ENCODE data around the gene FGF7.
"Not testable (repeated sequence)": the region's sequence is repeated elsewhere in the genome, so short reads cannot be mapped to it uniquely, and the experiment has no call there.

Gene FGF7

DNA sequence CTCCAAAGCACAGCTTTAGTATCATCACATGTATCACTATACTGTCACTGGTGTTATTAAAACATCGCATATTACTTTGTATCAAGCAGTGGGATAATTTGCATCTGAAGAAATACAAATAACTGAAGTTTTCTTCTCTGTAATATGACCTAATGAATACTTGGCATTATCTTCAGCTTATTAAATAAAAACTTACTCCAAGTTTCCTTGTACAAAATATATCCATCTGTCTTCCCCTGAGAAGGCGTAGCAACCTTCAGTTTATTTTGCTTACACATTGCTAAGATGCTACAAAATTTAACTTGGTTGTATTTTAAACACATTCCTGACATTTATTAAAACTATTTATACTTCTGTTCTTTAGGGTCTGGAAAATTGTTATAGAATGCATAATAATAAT is 13.7 kb downstream of the FGF7 start:
- DNase-seq: no peak

DNA sequence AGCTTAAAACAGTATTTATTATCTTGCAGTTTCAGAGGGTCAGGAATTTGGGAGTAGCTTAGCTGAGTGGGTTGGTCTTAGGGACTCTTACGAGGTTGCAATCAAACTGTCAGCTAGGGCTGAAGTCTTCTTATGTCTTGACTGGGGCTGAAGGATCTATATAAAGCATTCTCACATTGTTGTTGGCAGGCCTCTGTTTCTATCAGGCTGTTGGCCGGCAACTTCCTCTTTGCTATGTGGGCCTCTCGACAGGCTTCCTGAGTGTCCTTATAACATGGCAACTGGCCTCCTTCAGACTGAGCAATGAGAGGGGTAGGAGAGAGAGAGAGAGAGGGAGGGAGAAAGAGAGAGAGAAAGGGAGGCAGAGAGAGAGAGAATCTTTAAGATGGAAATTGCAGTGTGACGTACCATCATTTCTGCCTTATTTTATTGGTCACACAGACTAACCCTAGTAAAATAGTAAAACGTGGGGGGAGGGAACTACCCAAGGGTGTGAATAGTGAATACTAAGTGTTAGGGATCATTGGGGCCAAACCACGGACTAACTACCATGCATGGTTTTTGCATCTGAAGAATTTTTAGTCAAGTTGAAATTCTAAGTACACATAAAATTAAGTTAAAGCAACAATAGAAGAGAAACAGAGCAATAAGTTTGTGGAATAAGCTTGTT is 16.1 kb downstream of the FGF7 start:
- peak; percentile 26 for DNase-seq

DNA sequence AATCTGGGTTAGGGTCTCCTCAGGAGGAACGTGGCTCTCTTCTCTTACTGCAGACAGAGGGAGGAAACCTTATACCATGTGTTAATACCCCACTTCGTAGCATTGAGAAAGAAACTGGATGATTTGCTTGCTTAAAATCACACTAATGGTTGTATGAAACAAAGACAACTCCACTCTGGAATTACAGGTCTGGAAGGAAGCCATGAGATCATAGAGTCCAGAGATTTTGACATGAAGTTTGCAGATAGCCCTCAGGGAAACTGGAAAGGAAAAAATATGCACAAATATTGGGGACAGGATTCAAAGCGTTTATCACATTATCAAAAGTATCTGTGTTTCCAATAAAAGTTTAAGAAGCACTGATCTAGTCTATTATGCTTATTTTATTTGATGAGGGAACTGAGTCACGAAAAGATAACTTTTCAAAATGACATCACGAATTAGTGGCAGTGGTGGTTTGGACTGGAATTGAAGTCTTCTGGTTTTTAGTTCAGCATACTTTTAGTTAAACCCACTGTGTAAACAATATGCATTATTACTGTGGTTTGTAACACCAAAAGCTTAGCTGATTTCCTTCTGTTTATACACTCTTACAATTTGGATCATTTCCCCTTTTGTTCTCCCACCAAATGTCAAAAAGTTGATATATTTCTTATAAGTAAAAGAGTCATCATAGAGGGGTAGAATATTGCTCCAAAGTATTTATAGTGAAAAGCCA is 16.8 kb downstream of the FGF7 start:
- no peak for DNase-seq

DNA sequence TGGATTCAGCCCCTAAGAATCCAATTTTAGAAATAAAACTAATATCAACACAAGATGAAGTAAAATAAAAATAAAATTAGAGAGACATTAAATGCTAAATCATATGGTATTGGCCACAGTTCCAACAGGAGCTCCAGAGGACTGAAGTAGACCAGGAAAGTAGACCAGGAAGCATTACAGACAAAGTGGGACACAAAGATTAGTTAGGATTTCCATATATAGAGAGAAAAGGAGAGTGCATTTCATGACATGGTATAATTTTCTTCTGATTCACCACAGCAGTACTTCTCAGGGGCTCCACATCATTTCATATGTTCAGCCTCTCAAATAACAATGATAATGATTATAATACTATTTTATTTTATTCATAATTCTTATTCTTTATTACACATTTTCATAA is 18.3 kb downstream of the FGF7 start:
- DNase-seq: no peak

DNA sequence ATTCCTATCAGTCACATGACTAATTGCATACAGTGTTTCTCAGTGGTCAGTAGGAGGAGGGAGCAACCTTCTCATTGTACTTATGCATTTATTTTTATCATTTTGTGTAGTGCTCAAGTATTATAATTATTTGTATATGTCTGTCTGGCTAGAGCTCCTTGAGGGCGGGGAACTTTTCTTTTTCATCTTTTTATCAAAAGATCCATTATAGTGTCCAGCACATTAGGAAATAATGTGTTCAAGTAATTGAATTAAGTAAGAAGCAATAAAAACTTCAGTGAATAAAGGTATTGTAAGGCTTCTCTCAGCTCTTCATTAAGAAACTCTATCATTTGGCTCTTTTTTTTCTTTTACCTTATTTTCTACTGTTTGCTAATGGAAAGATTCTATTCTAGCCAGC is 18.8 kb downstream of the FGF7 start:
- no peak for DNase-seq

DNA sequence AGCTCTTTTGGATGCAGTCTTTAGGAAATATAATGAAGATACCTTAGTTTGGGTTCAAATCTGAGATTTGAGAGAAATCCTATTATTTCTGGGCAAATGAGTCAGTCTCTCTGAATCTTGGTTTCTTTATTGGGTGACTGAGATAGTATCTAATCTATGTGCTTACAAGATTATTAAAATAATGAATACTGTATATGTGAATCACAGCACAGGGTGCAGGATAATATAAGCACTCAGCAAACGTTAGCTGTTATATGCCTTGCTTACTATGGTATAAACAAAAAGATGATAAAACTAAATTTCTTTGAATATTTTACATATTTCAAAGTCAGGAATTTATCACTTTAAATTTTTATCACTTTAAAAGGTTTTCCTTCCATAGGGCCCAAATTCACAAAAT is 29.6 kb downstream of the FGF7 start:
- no peak for DNase-seq

DNA sequence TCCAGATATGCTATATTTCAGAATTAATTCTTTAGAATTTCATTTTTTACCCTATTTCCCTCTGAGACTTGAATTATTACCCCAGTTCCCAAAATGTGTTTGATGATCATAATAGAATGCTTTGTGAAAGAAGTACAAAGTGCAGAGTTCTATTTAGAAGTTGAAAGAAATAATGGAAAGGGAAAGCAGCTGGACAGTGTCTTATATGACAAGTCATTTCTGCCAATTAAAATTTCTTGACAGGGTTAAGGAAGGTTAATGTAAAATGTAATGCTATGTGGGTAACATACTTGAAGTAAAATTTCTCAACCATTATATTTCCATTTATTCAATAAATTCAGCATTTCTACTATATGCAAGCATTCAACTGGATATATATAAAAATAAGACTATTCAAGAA is 33.1 kb downstream of the FGF7 start:
- DNase-seq: no peak

DNA sequence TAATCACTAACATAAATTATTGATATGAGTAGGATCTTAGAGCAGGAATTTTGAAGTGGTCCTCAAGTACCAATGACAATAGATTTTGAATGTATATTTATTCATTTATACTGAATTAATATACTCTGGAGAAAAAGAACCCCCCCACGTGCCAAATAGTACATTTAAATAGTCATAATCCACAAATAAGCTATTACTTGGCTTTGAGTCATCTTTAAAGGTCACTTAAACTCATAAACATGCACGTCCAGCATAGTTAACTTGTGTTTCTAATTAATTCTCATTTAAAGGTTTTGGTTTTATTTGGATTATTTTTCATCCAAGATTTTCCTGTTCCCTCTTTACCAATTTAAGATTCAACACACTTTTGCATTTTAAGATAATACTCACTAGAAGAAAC is 35.1 kb downstream of the FGF7 start:
- DNase-seq: no peak

DNA sequence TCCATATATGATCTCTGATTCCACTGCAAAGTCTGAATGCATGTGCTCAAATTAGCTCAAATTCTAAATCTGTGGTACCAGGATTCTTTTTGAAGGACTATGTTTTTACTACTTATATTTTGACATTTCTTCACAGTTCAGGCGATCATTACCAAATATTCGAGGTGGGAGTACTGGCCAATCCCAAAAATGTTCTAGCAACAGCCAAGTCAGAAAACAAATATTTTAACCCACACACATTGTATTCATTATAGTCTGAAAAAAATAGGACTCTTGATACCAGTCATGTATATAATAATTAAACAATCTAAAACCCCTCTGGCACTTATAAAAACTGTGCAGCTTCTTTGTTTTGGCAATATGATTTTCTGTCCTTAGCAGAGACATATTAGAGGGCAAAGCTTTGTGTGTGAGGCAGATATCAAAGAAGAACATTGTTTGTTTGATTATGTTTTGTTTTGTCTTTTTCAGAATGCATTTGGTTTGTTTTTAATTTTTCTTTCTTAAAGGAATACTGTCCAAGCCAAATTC is 37.4 kb downstream of the FGF7 start:
- no peak for DNase-seq

DNA sequence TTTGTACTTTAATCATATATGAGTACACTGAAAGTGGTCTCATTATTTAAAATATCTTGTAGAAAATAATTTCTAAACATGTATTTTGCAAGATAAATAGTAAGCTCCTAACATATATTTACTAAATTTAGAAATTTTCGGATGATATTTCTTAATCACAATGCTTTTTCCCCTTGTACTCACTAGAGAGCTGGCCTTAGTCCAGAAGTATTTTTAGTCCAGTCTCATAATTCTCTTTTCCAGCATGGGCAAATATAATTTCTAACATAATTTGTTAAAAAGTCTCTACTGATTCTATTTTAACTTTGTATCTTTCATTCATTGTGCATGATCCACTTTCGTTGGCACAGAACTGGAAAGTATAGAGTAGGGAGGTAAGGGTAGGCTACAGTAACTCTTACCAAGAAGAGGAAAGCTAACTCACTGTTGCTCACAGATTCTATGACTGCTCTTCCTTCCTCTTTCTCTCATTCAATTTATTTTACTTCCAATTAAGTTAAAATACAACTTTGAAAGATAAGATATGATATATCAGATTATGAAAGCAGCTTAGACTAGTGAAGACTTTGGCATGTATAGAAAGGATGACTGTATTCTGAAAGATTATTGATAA is 39.3 kb downstream of the FGF7 start:
- DNase-seq: no peak

DNA sequence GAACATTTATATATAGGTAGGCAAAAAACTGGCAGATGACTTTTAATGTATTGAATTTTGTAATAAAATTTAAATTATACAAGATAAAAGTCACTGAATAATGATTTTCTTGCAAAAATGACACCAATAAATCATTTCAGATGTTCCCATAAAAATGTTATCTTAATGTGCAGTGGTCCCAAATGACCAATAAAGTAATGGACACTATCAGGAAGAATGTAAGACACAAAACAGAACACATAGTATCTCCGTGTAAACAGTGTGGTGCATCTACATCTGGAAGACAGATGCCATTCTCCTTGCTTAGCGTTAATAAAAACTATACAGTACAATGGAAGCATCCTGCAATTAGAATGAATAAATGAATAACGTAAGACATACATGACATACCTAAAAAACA is 41.5 kb downstream of the FGF7 start:
- no peak for DNase-seq

DNA sequence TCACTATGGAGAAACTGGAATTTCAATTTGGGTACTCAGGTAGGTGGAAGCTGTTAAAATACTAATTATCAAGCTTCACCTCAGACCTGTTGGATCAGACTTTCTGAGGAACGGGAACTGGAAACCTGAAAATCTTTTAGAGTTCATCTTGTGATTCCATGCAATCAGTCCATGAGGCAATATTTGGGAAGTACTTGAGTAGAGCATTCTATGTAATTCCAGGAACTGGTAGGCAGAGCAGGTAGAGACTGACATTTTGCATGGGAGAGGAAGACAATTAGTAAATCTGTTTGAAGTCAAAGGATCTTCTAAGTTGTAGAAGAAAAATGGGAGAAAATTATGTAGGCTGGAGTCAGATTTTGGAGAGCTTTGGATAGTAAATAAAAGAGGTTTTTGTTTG is 43.1 kb downstream of the FGF7 start:
- no peak for DNase-seq

DNA sequence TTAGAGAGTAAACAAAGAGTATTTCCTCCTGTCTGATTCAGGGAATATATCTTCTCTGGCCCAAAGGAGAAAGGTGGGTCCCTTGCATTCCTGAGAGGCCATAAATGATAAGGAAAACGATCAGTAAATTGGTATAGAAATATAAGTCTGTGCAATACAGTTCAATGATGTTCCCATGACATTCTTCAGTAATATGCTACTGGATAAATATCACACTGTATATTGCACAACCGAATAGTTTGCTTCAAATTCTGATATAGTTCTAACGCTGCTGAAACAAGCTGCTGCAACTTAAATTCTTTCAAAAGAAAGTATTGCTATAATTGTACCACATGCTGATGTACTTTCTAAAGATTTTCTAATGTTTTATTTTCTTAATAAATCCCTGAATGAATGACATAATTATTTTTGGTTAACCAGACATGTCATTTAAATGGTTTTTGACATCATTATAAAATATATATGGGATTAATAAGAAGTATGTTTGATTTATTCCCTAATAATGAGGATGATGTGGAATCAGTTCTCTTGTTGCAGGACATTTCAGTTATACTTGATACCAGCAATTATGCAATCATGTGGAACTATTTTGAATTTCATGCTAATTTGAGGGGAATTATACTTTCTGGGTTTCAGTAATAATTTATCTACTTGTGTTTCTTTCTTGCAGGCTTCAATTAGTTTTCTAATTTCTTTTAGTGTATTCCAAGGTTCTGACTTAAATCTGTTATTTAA is 44.9 kb downstream of the FGF7 start:
- no peak for DNase-seq

DNA sequence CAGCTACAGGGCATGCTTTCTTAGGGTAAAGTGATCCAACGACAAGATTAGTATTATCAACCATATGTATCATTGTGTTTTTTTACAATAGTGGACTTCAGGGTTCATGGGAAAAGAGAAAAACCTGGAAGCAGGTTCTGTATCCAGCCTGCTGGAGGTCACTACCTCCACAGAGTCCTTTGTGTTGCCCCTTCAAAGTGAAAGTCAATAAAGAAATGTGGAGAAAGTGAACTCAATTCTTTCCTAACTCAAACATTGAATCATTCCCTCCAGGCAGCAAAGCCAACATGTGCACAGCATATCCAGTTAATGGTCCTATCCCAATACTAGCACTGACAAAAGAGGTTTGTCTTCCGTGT is 45.4 kb downstream of the FGF7 start:
- DNase-seq: no peak

DNA sequence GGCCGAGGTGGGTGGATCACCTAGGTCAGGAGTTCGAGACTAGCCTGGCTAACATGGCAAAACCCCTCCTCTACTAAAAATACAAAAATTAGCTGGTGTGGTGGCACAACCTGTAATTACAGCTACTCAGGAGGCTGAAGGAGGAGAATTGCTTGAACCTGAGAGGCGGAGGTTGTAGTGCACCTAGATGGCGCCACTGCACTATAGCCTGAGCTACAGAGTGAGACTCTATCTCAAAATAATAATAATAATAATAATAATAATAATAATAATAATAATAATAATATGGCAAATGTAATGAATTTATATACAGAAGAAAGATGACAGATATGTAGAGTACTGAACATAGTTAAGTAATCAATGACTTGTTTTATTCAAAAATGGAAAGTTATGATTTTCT is 48.2 kb downstream of the FGF7 start:
- DNase-seq: not testable (repeated sequence)

DNA sequence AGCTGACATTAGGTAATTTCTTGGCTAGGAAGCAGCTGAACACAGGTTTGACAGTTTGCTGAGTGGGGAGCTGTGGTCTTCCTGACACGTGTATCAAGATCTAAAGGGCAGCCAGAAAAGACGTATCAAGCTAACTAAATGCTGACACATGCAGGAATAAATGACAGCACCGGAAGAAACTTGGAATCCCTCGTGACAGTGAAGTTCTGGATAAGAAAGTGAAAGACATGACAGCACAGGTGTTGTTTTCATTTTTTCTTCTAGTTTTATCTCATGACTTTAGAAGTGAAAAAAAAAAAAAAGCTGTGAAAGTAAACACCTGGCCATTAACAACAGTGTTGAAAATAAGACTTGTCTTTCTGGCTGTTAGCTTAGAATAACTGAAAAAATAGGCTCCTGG is 48.7 kb downstream of the FGF7 start:
- DNase-seq: no peak

DNA sequence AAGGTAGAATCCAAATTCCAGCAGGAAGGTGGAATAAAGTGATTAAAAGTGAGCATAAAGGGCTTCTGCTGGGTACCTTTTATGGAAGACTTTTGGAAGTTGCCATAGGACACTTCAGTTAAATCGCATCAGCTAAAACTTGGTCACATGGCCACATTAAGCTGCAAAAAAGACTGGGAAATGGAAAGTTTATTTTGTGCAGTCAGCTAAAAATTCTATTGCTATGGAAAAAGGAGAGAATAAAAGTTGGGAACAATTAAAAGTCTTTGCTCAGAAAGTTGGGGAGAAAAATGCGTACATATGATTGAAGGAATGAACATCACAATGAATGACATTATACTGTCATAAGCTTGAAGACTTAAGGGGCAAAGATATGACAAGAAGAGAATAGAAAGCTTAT is 49.3 kb downstream of the FGF7 start:
- DNase-seq: no peak

DNA sequence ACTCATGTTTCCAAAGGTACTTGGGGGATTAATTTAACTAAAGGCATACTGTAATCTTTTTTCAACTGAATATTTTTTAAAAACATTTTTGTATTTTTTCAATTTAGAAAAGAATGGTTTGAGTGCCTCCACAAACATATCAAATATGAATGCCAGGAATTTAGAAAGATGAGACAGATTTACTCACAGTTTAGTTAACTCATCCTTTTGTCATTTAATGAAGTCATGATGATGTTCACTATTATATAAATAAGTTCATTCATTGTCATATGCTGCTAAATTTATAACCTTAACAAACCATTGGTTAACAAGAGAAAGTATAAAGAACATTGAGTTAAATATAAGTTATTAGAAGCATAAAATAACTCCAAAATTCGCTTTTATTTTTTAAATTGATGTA is 50.0 kb downstream of the FGF7 start:
- no peak for DNase-seq

DNA sequence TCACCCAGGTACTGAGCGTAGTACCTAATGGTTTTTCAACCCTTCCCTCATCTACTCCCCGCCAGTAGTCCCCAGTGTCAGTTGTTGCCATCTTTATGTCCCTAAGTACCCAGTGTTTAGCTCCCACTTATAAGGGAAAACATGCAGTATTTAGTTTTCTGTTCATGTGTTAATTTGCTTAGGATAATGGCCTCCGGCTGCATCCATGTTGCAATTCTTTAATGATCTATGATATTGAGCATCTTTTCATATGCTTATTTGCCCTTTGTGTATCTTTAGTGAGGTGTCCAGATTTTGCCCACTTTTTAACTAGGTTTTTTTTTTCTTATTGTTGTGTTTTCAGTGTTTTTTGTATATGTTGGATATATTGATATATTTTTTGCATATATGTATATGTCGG is 55.0 kb downstream of the FGF7 start:
- DNase-seq: not testable (repeated sequence)

DNA sequence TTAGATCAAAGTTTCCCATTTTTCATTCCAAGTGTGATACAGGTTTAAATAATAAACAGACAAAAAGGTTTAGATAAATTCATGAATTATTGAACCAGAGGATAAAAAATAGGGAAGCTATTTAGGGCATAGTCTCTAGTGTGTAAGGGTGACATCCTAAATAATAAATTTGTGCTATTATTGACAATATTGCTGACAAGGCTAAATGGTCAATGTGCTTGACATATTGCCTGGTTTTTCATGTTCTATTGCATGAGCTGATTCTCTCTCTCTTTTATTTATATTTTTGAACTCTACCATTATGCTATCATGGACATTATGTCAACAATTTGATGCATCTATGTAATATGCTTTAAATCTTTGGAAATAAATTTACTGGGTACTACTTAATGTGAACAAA is 55.9 kb downstream of the FGF7 start:
- not testable (repeated sequence) for DNase-seq

DNA sequence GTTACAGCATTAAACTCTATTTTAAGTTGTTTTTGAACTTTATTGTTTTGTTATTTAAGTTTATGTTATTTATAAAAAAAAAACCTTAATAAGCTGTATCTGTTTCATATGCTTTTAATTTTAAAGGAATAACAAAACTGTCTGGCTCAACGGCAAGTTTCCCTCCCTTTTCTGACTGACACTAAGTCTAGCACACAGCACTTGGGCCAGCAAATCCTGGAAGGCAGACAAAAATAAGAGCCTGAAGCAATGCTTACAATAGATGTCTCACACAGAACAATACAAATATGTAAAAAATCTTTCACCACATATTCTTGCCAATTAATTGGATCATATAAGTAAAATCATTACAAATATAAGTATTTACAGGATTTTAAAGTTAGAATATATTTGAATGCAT is 62.4 kb downstream of the FGF7 start:
- not testable (repeated sequence) for DNase-seq

DNA sequence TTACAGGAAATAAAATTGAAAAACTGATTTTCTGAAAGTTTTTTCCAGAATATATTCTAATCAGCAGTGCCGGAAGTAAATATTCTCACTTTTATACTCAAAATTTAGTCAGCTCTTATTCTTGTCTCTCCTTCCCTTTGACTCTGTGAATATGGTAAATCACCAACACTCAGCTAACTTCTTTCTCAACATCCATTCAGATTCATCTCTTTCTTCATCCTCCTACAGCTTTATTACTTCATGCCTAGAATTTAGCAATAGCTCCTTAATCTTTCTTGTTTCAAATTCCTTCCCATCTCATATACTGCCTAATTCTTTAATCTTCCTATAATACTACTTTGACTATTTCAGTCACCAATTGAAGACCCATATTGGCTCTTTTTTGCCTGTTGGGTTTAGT is 67.9 kb downstream of the FGF7 start:
- no peak for DNase-seq

DNA sequence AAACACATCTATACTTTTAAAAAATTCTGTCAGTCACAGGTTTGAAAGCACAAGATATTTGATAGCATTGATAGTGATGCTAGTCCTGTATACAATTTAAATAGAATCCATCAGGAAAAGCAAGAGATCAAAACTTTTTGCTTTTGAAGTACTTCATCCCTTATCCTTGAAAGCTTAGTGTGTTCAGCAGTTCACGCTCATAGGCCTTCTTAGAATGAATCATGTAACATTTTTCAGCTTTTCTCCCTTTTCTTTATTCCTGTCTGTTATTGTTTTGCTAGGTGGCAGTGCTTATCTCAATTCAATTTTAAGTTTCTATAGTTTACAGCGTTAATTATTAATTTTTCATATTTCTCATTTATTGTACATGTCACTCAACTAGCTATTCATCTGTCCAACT is 69.1 kb downstream of the FGF7 start:
- DNase-seq: no peak
